T-helper 2 cell treated with Interferon-gamma antibody and Interleukin-4, amounts not matched to agents 5 μg/mL and 100 μg/mL, for 36 hours (primary cell): ENCODE data around the gene SLC39A11.

Experiments
- DNase-seq: peaks from one replicate; pipeline ENCODE4 v3.0.0; 2021; ENCODE audit warnings: low spot score
- H3K27ac Mint-ChIP-seq: one replicate; pipeline ENCODE4 v1.8.0; 2021; ENCODE audit warnings: mild to moderate bottlenecking, mixed read lengths
- H3K27me3 Mint-ChIP-seq: one replicate; pipeline ENCODE4 v1.8.0; 2021; ENCODE audit warnings: low read depth, mixed read lengths
- H3K36me3 Mint-ChIP-seq: one replicate; pipeline ENCODE4 v1.8.0; 2021; ENCODE audit warnings: low read depth, mixed read lengths
- H3K4me1 Mint-ChIP-seq: one replicate; pipeline ENCODE4 v1.8.0; 2021; ENCODE audit warnings: low read depth, mixed read lengths
- H3K4me3 Mint-ChIP-seq: one replicate; pipeline ENCODE4 v1.8.0; 2022; ENCODE audit warnings: mild to moderate bottlenecking, moderate library complexity, mixed read lengths
- H3K9me3 Mint-ChIP-seq: one replicate; pipeline ENCODE4 v1.8.0; 2021; ENCODE audit warnings: mixed read lengths

The SLC39A11 gene

DNA sequence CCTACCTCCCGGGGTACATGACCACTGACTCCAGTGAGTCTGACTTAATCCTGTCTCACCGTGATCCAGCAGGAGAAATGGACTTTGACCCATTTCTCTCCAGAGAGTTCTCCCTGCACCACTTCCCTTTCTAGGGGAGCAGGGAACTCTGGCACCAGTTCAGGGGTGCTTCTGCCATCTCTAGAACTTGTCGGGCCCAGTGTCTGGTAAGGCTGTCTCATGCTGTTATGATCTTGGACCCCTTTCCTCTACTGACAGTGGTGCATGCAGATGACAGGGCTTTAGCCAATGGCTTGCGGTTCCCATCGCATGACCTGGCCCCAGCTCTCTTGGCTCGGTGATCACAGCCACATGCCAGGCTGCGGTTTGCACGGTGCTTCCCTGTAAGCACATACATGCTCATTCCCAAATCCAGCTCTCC is 62.0 kb downstream of the SLC39A11 start:
- H3K27me3 Mint-ChIP-seq, result no peaks in the 10 kb centered on the region
- no peaks in the 10 kb centered on the region for H3K4me1 Mint-ChIP-seq
- H3K36me3 Mint-ChIP-seq, result peaks cover 2% of the 10 kb centered on the region
- no peaks in the 10 kb centered on the region for H3K9me3 Mint-ChIP-seq
- no peak overlapping the region for H3K27ac Mint-ChIP-seq
- H3K4me3 Mint-ChIP-seq, result no peak overlapping the region
- DNase-seq, result no peak

GRCh38 chr17:73029991-73030390 is 62.5 kb downstream of the SLC39A11 start:
- Mint-ChIP-seq H3K4me3 (no peak overlapping the region), H3K9me3 (no peaks in the 10 kb centered on the region), H3K27ac (no peak overlapping the region), H3K27me3 (no peaks in the 10 kb centered on the region), H3K4me1 (no peaks in the 10 kb centered on the region), H3K36me3 (peaks cover 2% of the 10 kb centered on the region)
- no peak for DNase-seq

- Mint-ChIP-seq H3K27me3 (no peaks in the 10 kb centered on the region), H3K9me3 (no peaks in the 10 kb centered on the region), H3K36me3 (peaks cover 2% of the 10 kb centered on the region), H3K4me1 (no peaks in the 10 kb centered on the region), H3K27ac (no peak overlapping the region), H3K4me3 (no peak overlapping the region)
- no peak for DNase-seq
These were observed 63.5 kb downstream of the SLC39A11 start for GRCh38 chr17:73029021-73029420.

DNA sequence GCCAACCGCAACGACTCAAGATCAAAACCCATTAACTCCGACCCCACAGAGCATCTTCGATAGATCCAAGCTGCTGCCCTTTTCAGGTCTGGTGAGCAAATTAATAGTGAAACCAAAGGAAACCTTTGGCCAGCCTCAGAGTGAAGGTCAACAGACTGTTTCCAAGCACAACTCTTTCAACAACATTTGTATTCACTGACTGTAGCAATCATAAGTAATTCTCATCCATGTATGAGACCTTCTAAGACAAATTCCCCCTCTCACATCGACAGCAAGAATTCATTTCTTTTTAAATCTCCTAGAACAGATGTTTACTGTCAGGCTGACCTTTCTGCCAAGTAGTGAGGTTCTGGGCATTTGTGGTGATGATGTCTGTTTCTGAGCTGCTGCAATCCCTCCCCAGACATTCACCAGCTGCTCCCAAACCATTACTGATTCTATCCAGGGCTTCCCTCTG is 64.2 kb downstream of the SLC39A11 start:
- H3K36me3 Mint-ChIP-seq, result peaks cover 2% of the 10 kb centered on the region
- H3K4me1 Mint-ChIP-seq, result no peaks in the 10 kb centered on the region
- H3K27me3 Mint-ChIP-seq, result no peaks in the 10 kb centered on the region
- no peak overlapping the region for H3K27ac Mint-ChIP-seq
- H3K9me3 Mint-ChIP-seq, result no peaks in the 10 kb centered on the region
- H3K4me3 Mint-ChIP-seq, result no peak overlapping the region
- no peak for DNase-seq

DNA sequence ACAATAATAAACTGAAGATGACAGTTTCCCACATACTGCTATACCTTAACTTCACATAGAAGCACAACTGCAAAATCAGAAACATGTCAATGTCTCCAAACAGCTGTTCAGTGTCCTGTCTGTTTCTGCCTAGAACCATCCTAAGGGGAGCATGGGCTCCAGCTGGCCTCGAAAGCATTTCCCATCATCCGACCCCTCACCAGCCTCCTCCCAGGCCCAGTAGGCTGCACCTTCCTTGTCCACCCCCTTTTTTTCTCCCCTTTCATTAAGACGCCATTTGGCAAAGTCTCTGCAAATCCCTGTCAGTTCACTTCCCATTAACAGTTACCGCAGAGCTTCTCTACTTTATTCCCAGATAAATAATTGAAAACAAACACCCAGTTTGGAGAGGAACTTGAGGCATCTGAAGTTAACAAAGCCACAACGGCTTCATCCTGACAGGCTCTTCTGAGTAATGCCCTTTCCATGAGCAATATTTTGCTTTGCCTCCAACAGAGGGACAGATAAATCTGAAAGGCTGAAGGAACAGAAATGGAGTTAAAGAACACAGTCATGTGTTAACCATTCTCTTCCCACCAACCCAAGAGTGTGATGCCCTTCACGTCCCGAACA is 65.3 kb downstream of the SLC39A11 start:
- H3K4me1 Mint-ChIP-seq, result peaks cover 3% of the 10 kb centered on the region
- H3K4me3 Mint-ChIP-seq, result no peak overlapping the region
- H3K27me3 Mint-ChIP-seq, result no peaks in the 10 kb centered on the region
- H3K9me3 Mint-ChIP-seq, result peaks cover 5% of the 10 kb centered on the region
- DNase-seq, result no peak
- H3K36me3 Mint-ChIP-seq, result peaks cover 2% of the 10 kb centered on the region
- H3K27ac Mint-ChIP-seq, result no peak overlapping the region

- Mint-ChIP-seq H3K27me3 (no peaks in the 10 kb centered on the region), H3K4me1 (peaks cover 3% of the 10 kb centered on the region), H3K9me3 (peaks cover 7% of the 10 kb centered on the region), H3K36me3 (peaks cover 5% of the 10 kb centered on the region), H3K4me3 (no peak overlapping the region), H3K27ac (no peak overlapping the region)
- DNase-seq, result no peak
These were observed 67.4 kb downstream of the SLC39A11 start for GRCh38 chr17:73025041-73025560.

DNA sequence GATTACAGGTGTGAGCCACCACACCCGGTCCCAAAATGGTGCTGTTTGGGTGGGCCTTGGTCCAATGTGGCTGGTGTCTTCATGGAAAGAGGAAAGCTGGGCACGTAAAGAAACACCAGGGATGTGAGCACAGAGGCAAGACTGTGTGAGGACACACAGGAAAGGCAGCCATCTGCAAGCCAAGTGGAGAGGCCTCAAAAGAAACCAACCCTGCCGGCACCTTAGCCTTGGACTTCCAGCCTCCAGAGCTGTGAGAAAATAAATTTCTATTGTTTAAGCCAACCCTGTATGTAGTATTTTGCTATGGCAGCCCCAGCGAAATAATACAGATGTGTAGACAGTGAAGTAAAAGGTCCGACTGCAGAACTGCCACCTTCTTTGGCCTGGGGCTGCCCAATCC is 68.7 kb downstream of the SLC39A11 start:
- Mint-ChIP-seq H3K27me3 (no peaks in the 10 kb centered on the region), H3K27ac (no peak overlapping the region), H3K4me3 (no peak overlapping the region), H3K36me3 (peaks cover 5% of the 10 kb centered on the region), H3K4me1 (peaks cover 3% of the 10 kb centered on the region), H3K9me3 (peaks cover 20% of the 10 kb centered on the region)
- DNase-seq, result no peak

DNA sequence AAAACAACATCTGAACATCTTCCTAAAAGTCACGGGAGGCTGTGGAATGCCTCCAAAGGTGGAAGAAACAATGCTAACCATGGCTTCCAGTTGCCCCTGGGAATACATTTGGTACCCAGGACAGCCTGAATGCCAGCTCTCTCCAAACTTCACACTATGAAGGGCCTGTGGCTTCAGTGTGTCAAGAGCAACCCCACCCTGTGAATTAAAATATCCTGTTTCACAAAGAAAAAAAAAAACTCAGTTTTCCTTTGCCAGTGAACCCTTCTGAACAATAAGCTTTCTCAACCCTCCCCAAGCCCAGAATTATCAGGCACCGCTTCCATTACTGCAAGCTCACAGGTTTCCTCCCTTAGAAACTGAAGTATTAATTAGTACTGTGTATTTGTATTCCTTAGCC is 69.8 kb downstream of the SLC39A11 start:
- Mint-ChIP-seq H3K27ac (no peak overlapping the region), H3K4me1 (peaks cover 3% of the 10 kb centered on the region), H3K9me3 (peaks cover 24% of the 10 kb centered on the region), H3K4me3 (no peak overlapping the region), H3K36me3 (peaks cover 7% of the 10 kb centered on the region), H3K27me3 (no peaks in the 10 kb centered on the region)
- DNase-seq, result no peak

- Mint-ChIP-seq H3K9me3 (peaks cover 30% of the 10 kb centered on the region), H3K27ac (no peak overlapping the region), H3K27me3 (no peaks in the 10 kb centered on the region), H3K4me3 (no peak overlapping the region), H3K36me3 (peaks cover 9% of the 10 kb centered on the region), H3K4me1 (peaks cover 3% of the 10 kb centered on the region)
- no peak for DNase-seq
These were observed 70.7 kb downstream of the SLC39A11 start for GRCh38 chr17:73021771-73022170.

GRCh38 chr17:73020110-73020509 is 72.4 kb downstream of the SLC39A11 start:
- Mint-ChIP-seq H3K36me3 (peaks cover 10% of the 10 kb centered on the region), H3K9me3 (peaks cover 31% of the 10 kb centered on the region), H3K27me3 (no peaks in the 10 kb centered on the region)

GRCh38 chr17:73018599-73018998 is 73.9 kb downstream of the SLC39A11 start:
- DNase-seq, result no peak
- H3K9me3 Mint-ChIP-seq, result peaks cover 31% of the 10 kb centered on the region
- peaks cover 3% of the 10 kb centered on the region for H3K4me1 Mint-ChIP-seq
- no peak overlapping the region for H3K27ac Mint-ChIP-seq
- H3K27me3 Mint-ChIP-seq, result no peaks in the 10 kb centered on the region
- no peak overlapping the region for H3K4me3 Mint-ChIP-seq
- peaks cover 10% of the 10 kb centered on the region for H3K36me3 Mint-ChIP-seq

More at GRCh38 chr17:73020110-73020509, 72.4 kb downstream of the SLC39A11 start:
- Mint-ChIP-seq H3K4me1 (peaks cover 3% of the 10 kb centered on the region), H3K4me3 (no peak overlapping the region), H3K27ac (no peak overlapping the region)
- no peak for DNase-seq

- no peak for DNase-seq
- peaks cover 10% of the 10 kb centered on the region for H3K36me3 Mint-ChIP-seq
- peaks cover 27% of the 10 kb centered on the region for H3K9me3 Mint-ChIP-seq
- H3K27ac Mint-ChIP-seq, result no peak overlapping the region
- H3K4me3 Mint-ChIP-seq, result no peak overlapping the region
- H3K4me1 Mint-ChIP-seq, result no peaks in the 10 kb centered on the region
- H3K27me3 Mint-ChIP-seq, result no peaks in the 10 kb centered on the region
These were observed 74.8 kb downstream of the SLC39A11 start for GRCh38 chr17:73017658-73018057.

- no peak for DNase-seq
- no peak overlapping the region for H3K4me3 Mint-ChIP-seq
- no peak overlapping the region for H3K27ac Mint-ChIP-seq
- peaks cover 8% of the 10 kb centered on the region for H3K4me1 Mint-ChIP-seq
- no peaks in the 10 kb centered on the region for H3K27me3 Mint-ChIP-seq
- peaks cover 5% of the 10 kb centered on the region for H3K36me3 Mint-ChIP-seq
- H3K9me3 Mint-ChIP-seq, result peaks cover 26% of the 10 kb centered on the region
These were observed 76.7 kb downstream of the SLC39A11 start for GRCh38 chr17:73015722-73016276.

- Mint-ChIP-seq H3K27me3 (no peaks in the 10 kb centered on the region), H3K9me3 (peaks cover 13% of the 10 kb centered on the region), H3K4me3 (no peak overlapping the region), H3K27ac (no peak overlapping the region), H3K4me1 (peaks cover 12% of the 10 kb centered on the region), H3K36me3 (peaks cover 5% of the 10 kb centered on the region)
- no peak for DNase-seq
These were observed 78.4 kb downstream of the SLC39A11 start for GRCh38 chr17:73013816-73014663.
